HG03196 (cell line): ENCODE data around the gene SIL1.
"Not testable (repeated sequence)": the region's sequence is repeated elsewhere in the genome, so short reads cannot be mapped to it uniquely, and the experiment has no call there.

Source experiments
- ATAC-seq: cut with Tn5 transposase; IDR thresholded peaks from one replicate; pipeline ENCODE4 v1.9.1; 2021; ENCODE audit not compliant: unreplicated experiment

SIL1 gene

DNA sequence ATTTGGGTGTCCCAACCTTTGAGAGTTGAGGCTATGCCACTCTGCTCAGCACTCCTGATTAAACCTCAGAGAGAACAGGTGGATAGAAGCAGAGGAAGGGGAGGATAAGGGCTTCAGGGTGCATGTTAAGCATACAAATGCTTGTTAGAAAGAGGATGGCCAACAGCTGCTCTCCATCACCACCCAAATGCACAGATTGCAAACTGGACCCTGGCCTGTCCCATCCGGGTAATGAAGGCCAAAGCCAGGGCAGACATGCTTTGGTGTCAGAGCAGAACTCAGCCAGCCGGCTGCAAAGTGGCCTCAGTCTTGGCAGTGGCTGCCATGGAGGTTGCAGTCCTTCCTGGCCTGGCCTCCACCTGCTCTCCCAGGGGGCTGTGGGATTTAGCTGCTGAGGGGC, 84.3 kb downstream of the SIL1 start:
- no peak for ATAC-seq

GRCh38 chr5:139112362-139112761, 85.8 kb downstream of the SIL1 start:
- ATAC-seq: not testable (repeated sequence)

- no peak for ATAC-seq
Measured at GRCh38 chr5:139110526-139111168, 87.5 kb downstream of the SIL1 start.

GRCh38 chr5:139108063-139108824, 89.9 kb downstream of the SIL1 start:
- no peak for ATAC-seq

DNA sequence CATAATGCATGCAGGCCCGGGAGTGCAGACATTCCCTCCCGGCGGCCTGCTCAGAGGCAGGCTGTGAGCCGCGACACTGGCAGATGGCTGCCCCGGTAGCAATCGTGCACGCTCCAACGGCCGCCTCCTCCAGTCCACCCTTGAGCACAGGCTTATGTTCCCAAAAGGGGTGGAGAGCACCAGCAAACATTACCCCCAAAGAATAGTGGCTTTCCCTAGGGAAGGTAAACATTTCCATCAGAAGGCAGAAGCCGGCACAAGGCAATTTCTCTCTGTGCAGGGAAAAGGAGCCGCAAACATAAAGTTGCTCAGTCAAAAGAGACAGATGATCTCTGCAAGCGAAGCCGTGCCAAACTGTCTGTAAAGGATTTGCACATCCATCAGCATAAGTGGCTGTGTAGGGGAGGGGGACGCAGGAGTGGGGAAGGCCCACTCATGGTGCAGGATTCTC, 92.5 kb downstream of the SIL1 start:
- no peak for ATAC-seq

GRCh38 chr5:139104577-139105276, 93.4 kb downstream of the SIL1 start:
- ATAC-seq: no peak

DNA sequence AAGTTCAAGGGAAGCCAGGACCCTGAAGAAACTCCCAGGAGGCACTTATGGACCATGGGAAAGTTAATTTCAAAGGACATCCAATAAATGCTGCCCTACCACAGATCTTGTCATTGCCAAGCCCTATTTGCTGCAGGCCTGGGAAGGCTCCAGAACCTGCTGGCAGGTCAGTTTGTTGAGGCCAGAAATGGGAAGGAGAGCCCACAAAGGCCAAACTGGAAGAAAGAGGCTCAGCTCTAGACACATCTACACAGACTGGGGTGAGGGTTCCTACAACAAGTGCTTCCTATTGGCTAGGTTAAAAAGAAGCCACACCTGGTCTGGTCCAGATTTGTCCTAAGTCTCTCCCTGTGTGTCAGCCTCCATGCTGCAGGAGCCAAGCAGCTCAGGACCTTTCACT, 94.4 kb downstream of the SIL1 start:
- ATAC-seq: no peak

DNA sequence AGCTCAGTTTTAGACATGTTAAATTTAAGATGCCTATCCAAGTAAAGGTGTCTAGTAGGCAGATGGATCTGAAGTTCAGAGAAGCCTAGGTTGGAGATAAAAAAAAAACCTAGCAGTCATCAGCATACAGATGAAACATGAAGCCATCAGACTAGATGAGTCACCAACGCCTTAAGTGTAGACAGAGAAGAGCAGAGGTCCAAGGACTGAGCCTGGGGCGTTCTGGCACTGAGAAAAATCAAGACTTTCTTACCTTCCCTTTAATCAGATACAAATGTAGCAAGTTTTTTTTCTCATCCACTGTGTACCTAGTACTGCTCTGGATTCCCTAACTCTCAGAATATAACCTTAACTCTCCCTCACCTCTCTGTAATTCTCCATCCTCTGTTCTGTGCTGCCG, 97.3 kb downstream of the SIL1 start:
- no peak for ATAC-seq

DNA sequence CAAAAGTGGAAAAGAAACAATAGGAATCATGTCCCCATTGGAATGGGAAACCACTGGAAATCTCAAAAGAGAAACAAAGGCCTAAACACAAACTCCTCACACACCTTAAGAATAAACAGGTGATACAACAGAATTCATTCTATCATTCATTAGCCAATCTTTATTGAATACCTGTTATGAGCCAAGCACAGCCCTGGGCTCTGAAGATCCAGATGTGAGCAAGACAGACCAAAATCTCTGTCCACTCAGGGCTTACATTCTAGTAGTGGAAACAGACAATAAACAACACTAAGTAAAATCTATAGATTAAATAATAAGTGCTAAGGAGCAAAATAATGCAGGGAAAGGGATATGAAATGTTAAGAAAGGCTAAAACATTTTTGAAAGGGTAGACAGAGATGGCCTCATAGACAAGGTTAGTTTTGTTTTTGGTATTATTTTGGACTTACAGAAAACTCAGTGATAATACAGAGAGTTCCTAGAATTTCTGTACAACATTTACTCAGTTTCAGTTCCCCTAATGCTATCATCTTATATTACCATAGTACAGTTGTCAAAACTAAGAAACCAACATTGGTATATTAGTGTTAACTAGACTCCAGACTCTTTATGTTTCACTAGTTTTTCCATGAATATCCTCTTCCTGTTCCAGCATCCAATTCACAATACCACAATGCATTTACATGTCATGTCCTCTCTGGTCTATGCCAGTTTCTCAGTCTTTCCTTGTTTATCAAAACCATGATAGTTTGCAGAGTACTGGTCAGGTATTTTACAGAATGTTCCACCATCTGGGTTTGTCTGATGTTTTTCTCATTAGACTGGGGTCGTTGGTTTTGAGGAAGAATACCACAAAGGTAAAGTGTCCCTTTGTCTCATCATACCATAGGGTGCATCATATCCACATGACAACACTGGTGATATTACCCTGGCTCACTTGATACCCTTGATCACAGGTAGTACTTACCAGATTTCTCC, 103.7 kb downstream of the SIL1 start:
- peak; percentile 83 for ATAC-seq

GRCh38 chr5:139092741-139093343, 105.3 kb downstream of the SIL1 start:
- ATAC-seq: no peak

GRCh38 chr5:139091439-139092156, 106.6 kb downstream of the SIL1 start:
- ATAC-seq: no peak

GRCh38 chr5:139090581-139090980, 107.6 kb downstream of the SIL1 start:
- ATAC-seq: no peak

GRCh38 chr5:139088024-139088423, 110.1 kb downstream of the SIL1 start:
- ATAC-seq: no peak

DNA sequence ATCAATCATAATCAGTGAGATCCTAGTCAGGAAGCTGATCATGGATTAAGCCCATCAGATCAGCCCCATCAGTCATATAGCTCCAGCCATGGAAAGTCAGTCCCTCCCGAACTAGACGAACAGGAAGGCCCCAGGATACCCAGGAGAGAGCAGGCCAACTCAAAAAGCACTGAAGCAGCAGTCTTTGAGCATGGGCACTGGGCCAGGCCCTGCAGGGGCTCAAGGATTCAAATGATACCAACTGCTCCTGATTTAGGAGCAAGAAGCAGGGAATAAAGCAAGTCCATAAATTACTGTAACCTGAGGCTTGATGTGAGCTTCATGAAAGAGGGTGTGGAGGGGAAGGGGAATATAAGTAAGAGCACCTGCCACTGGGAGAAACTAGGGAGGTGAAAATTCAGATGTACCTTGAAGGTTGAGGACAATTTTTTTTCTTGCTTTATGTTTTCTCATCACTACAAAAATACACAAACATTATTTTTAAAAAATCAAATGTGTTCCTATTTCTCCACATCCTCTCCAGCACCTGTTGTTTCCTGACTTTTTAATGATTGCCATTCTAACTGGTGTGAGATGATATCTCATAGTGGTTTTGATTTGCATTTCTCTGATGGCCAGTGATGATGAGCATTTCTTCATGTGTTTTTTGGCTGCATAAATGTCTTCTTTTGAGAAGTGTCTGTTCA, 115.2 kb downstream of the SIL1 start:
- ATAC-seq: no peak

GRCh38 chr5:139079991-139080610, 118.1 kb downstream of the SIL1 start:
- ATAC-seq: no peak

DNA sequence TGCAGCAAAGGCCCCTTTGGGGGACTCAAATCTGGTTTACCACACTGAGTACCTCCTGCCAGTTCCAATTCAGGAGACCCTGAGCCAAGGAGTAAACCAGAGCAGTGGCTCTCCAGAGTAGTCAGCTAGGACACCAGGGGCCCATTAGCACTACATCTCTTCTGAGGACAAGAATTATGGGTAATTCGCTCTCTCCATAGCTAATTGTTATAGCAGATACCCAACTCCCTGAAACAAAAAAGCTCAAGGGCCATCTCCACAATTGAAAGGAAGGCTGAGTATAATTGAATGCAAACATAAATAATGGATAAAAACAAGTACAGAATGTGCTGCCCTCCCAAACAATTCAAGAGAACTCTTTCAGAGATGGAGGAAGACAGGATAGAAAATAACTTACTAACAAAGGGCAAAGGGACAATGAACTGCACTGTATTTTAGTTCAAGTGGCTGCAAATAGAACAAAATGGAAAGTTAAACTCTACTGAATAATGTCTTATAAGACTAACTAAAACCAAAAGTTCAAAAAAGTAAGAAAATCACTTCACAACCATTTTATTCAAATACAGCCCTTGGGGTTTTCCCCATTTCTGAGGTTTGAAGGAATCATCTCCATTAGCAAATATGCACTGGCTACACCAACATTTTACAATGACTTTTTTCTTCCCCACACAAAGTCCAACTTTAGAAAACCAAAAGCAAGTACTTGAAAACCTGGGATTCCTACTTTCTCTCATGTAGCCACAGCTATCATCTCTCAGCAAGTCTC, 118.8 kb downstream of the SIL1 start:
- no peak for ATAC-seq

GRCh38 chr5:139078345-139078744, 119.8 kb downstream of the SIL1 start:
- ATAC-seq: no peak

- ATAC-seq: no peak
Measured at GRCh38 chr5:139077899-139078298, 120.3 kb downstream of the SIL1 start.
